ENCODE measurements around the gene OVCA2. TPM values are rescaled to one million over a fixed set of nuclear protein-coding genes. Genes with fewer than 3 reads are reported as not detected.

The OVCA2 gene
- total RNA-seq, 2 experiments from 2014 or later = 43.2 to 45.4 TPM

DNA sequence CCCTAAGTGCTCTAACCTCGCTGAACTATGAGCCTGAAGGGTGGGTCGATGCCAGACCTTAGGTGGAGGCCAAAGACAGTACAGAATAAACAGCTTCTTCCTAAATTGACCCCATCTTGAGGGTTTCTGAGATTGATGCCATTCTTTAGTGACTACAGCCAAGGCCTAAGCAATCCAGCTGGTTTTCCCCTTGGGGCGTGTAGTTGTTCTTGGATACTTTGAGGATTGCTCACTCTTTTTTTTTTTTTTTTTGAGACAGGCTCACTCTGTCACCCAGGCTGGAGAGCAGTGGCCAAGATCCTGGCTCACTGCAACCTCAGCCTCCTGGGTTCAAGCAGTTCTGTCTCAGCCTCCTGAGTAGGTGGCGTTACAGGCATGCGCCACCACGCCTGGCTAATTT is 2.0 kb downstream of the OVCA2 start:
- H3K36me3 Mint-ChIP-seq (ENCODE audit: low read depth) = peaks cover 20% of the 10 kb centered on the region
- H3K27me3 Mint-ChIP-seq = peaks cover 6% of the 10 kb centered on the region
- H3K4me1 Mint-ChIP-seq = peaks cover 25% of the 10 kb centered on the region
- CTCF ChIA-PET = interaction anchor here (0.9 kb wide), 1 partner anchor 309 kb away, joined by 5 read pairs; no protein-coding TSS in a partner anchor
- no peak for DNase-seq
- H3K4me3 Mint-ChIP-seq = peak overlapping the region; percentile 97
- H3K9me3 Mint-ChIP-seq = no peaks in the 10 kb centered on the region
- H3K27ac Mint-ChIP-seq = no peak overlapping the region
- POLR2A ChIA-PET = no interaction called here

DNA sequence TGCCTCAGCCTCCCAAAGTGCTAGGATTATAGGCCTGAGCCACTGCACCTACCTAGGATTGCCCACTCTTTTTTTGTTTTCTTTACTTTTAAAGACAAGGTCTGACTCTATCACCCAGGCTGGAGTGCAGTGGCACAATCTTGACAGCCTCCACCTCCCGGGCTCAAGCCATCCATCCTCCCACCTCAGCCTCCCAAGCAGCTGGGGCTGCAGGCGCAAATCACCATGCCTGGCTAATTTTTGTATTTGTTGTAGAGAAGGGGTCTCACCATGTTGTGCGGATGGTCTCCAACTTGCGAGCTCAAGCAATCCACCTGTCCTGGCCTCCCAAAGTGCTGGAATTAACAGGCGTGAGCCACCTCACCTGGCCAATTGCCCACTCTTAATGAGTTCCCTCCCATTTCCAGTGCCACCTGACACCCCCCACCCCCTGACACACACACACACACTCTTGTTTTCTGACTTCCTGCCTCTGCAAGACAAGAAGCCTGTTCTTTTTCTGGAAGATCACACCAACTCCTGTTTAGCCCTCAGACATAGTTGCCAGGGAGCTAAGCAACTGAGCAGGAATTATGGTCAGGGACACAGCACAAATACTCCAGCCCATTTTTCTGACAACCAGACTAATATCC is 2.6 kb downstream of the OVCA2 start:
- no peak overlapping the region for H3K27ac Mint-ChIP-seq
- no peaks in the 10 kb centered on the region for H3K9me3 Mint-ChIP-seq
- POLR2A ChIA-PET = no interaction called here
- CTCF ChIA-PET = interaction anchor here (0.5 to 0.9 kb wide), 2 partner anchors 204 to 308 kb away, joined by 3 to 5 read pairs; no protein-coding TSS in a partner anchor
- peaks cover 20% of the 10 kb centered on the region for H3K36me3 Mint-ChIP-seq (ENCODE audit: low read depth)
- peaks cover 6% of the 10 kb centered on the region for H3K27me3 Mint-ChIP-seq
- peaks cover 31% of the 10 kb centered on the region for H3K4me1 Mint-ChIP-seq
- H3K4me3 Mint-ChIP-seq = no peak overlapping the region
- DNase-seq = no peak

DNA sequence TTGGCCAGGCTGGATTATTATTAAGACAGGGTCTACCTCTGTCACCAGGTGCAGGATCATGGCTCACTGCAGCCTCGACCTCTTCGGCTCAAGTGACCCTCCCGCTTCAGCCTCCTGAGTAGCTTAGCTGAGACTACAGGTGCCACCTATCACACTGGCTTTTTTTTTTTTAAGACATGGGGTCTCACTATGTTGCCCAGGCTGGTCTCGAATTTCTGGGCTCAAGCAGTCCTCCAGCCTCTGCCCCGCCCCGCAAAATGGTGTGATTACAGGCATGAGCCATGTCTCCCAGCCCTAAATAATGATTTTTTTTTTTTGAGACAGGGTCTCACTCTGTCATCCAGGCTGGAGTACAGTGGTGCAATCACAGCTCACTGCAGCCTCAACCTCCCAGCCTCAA is 5.8 kb downstream of the OVCA2 start:
- H3K27me3 Mint-ChIP-seq = peaks cover 16% of the 10 kb centered on the region
- CTCF ChIA-PET = interaction anchor here (0.6 to 1.6 kb wide), 3 partner anchors 8 to 305 kb away, joined by 3 to 4 read pairs (median 3); no protein-coding TSS in a partner anchor
- no peaks in the 10 kb centered on the region for H3K9me3 Mint-ChIP-seq
- H3K36me3 Mint-ChIP-seq (ENCODE audit: low read depth) = peaks cover 17% of the 10 kb centered on the region
- no peak overlapping the region for H3K27ac Mint-ChIP-seq
- DNase-seq = no peak
- H3K4me1 Mint-ChIP-seq = peaks cover 25% of the 10 kb centered on the region
- POLR2A ChIA-PET = interaction anchor here (1.0 to 1.2 kb wide), 2 partner anchors 9 to 17 kb away, joined by 3 to 5 read pairs; no protein-coding TSS in a partner anchor
- H3K4me3 Mint-ChIP-seq = no peak overlapping the region

DNA sequence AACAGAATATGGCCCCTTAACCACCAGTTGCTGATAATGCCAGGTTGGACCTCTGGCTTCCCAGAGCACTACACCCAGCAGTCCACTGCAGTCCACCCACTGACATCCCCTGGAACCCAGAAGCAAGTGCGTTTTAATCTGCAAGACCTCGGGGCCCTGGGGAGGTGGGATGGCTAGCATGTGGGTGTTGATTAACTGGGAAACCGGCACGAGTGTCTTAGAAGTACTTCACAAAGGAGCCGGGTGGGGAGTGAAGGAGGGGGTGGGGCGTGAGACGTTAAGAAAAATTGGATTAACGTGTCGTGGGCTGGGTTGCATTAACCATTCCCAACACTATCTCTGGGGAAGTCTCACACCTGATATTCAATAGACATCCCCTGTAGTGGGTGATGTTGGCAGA is 7.0 kb downstream of the OVCA2 start:
- H3K4me3 Mint-ChIP-seq = peak overlapping the region; percentile 65
- POLR2A ChIA-PET = interaction anchor here (0.7 to 1.0 kb wide), 2 partner anchors 255 to 544 kb away, joined by 3 read pairs; partner anchors contain the start of genes PAFAH1B1, SMG6 and SRR
- DNase-seq = no peak
- peaks cover 22% of the 10 kb centered on the region for H3K27me3 Mint-ChIP-seq
- H3K4me1 Mint-ChIP-seq = peaks cover 24% of the 10 kb centered on the region
- H3K36me3 Mint-ChIP-seq (ENCODE audit: low read depth) = peaks cover 6% of the 10 kb centered on the region
- CTCF ChIA-PET = interaction anchor here (1.2 kb wide), 1 partner anchor 304 kb away, joined by 3 read pairs; no protein-coding TSS in a partner anchor
- H3K27ac Mint-ChIP-seq = no peak overlapping the region
- no peaks in the 10 kb centered on the region for H3K9me3 Mint-ChIP-seq

DNA sequence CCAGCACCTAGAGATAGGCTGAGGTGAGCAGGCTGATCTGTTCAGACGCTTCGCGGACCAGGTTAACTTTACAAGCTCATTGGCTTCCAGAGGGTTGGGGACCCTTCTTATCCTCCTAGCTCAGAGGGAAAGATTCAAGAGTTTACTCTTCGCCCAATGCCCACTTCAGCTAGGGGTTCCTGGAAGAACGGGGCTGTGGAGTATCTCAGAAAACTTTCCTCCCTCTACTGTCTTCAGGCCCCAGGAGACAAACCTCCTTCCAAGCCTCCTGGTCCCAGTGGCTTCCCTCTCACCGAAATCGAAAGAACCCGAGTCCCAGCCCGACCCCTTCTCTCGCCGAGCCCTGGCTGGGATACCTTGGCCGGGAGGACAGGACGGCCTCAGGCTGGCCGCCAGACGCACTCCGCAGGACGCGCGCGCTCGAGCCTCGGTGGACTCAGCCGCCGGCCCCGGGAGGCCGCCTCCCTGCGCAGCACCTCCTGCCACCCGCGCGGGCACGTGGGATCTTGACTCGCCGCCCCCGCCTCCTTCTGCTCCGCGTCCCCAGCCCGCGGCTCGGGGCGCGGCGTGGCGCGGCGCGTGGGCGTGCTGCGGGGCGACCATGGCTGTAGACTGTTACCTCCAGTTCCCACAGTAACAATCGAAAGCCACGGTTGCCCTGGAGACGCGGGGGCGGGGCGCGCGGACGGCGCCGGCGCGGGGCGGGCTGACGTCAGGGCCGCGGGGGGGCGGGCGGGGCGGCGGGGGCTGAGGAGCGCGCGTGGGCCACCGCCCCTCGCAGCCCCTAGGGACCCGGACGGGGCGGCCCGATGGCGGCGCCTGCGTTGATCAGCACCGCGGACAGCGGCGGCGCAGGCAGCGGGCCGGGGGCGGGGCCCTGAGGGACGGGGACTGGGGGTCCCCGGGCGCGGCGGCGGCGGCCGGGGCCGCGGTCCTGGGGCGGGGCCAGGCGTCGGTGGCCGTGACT is 7.8 kb downstream of the OVCA2 start:
- Mint-ChIP-seq H3K36me3 (ENCODE audit: low read depth) (peaks cover 3% of the 10 kb centered on the region), H3K27ac (no peak overlapping the region), H3K9me3 (no peaks in the 10 kb centered on the region), H3K4me3 (peak overlapping the region; percentile 65), H3K27me3 (peaks cover 22% of the 10 kb centered on the region), H3K4me1 (peaks cover 28% of the 10 kb centered on the region)
- POLR2A ChIA-PET = interaction anchor here (0.7 kb wide), 1 partner anchor 543 kb away, joined by 3 read pairs; the partner anchor contains the start of gene PAFAH1B1
- peak; percentile 91 for DNase-seq
- CTCF ChIA-PET = interaction anchor here (0.5 to 2.7 kb wide), 3 partner anchors 25 to 195 kb away, joined by 3 to 12 read pairs (median 3); partner anchors contain the start of gene RTN4RL1

DNA sequence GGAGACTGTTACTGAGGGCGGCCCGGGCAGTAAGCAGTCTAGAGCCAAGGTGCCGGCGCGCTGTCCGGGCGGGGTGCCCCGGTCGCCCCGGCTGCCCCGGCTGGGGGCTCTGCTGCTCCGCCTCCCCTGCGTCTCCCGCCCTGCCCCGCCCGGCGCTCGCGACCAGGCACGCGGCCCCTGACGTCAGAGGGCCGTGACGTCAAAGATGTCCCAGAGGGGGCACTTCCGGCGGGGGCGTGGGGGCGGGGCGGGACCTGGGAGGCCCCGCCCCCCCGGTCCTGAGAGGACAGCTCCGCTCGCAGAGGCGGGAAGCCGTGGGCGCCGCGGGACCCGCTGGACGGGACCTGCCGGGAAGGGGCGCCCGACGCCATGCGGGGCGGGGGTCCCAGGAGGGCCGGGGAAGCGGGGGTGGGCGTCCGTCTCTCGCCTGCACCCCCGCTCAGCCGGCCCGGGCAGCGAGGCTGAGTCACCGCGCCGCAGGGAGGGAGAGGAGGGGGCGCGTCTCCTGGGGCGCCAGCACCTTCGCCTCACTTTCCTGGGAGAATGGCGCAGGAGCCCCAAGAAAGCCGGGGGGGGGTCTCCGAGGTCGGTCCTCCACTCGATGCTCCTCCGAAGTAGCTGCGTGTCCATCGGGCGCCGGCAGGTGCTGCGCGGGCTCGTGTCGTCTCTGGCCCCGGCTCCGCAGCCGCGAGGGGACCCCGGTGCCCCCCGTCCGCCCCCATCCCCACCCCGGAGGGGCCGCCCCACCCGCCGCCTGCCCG is 8.7 kb downstream of the OVCA2 start:
- H3K9me3 Mint-ChIP-seq = no peaks in the 10 kb centered on the region
- no peaks in the 10 kb centered on the region for H3K36me3 Mint-ChIP-seq (ENCODE audit: low read depth)
- peaks cover 22% of the 10 kb centered on the region for H3K27me3 Mint-ChIP-seq
- H3K27ac Mint-ChIP-seq = no peak overlapping the region
- H3K4me1 Mint-ChIP-seq = peaks cover 27% of the 10 kb centered on the region
- peak; percentile 75 for DNase-seq
- CTCF ChIA-PET = interaction anchor here (0.5 to 2.7 kb wide), 3 partner anchors 26 to 195 kb away, joined by 3 to 12 read pairs (median 3); partner anchors contain the start of gene RTN4RL1
- POLR2A ChIA-PET = no interaction called here
- H3K4me3 Mint-ChIP-seq = peak overlapping the region; percentile 35

DNA sequence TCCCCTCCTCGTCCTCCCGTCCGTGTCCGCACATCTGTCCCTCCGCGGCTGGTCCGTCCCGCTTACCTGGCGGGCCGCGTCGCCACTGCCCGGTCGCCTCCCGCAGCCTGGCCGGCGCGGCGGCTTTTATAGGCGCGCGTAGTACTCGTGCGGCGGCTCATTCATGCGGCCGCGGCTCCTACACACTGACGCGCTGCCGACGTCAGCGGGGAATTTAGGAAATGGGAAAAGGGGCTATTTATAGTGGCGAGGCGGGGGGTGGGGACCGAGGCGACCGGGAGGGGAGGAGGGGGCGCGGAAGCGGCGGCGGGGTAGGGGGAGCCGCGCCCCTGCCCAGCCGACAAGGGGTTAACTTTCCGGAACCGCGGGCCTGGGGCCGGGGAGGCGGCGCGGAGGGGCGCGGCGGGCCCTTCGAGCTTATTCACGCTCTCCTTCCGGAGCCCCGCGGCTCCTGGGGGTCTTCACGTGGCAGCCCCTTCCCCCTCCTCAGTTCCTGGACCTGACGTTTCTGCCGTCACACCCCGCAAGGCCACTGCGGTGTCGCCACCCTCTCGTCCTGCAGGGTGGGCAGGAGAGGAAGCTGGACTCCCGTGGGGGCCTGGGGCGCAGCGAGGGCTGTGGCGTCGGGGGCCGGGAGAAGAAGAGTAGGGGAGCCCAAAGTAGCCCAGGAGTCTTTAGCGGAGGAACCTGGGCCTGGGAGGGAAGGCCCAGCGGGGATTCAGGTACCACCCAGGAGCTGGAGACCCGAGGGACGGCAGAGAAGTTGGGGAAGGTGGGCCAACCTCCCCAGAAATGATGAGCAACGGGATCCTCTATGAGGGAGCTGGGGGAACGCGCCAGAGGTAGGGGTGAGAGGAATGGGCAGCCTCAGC is 9.5 kb downstream of the OVCA2 start:
- Mint-ChIP-seq H3K9me3 (no peaks in the 10 kb centered on the region), H3K4me3 (peak overlapping the region; percentile 43), H3K27ac (no peak overlapping the region), H3K4me1 (peaks cover 27% of the 10 kb centered on the region), H3K36me3 (ENCODE audit: low read depth) (no peaks in the 10 kb centered on the region), H3K27me3 (peaks cover 22% of the 10 kb centered on the region)
- POLR2A ChIA-PET = no interaction called here
- no peak for DNase-seq
- CTCF ChIA-PET = interaction anchor here (2.7 kb wide), 1 partner anchor 194 kb away, joined by 12 read pairs; no protein-coding TSS in a partner anchor

DNA sequence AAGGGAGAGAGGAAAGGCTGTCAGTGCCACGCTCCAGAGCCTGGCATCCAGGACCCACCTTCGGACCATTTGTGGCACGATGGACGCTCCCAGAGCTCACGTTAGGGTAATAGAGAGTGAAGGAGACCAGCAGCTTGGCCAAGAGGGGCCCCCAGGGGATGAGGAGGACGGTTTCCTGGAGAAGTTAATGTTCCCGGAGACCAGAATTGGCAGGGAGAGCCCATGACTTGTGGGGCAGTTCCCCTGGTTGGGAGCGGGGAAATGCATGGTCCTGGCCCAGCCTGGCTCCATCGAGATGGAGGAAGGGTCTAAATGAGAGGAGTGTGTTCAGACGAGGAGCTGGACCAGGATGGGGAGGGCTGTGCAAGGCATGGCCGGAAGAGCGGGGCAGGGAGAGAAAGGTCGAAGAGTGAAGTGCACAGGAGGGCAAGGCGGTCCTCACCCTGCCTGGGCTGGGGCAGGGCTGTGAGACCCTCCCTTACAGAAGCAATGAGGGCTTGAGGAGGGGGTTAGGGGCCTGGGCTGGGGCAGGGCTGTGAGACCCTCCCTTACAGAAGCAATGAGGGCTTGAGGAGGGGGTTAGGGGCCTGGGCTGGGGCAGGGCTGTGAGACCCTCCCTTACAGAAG is 10.2 kb downstream of the OVCA2 start:
- H3K4me3 Mint-ChIP-seq = no peak overlapping the region
- ChIA-PET CTCF (interaction anchor here (2.7 kb wide), 1 partner anchor 193 kb away, joined by 12 read pairs; no protein-coding TSS in a partner anchor), POLR2A (no interaction called here)
- DNase-seq = no peak
- H3K27me3 Mint-ChIP-seq = peaks cover 22% of the 10 kb centered on the region
- no peak overlapping the region for H3K27ac Mint-ChIP-seq
- peaks cover 4% of the 10 kb centered on the region for H3K36me3 Mint-ChIP-seq (ENCODE audit: low read depth)
- H3K9me3 Mint-ChIP-seq = no peaks in the 10 kb centered on the region
- H3K4me1 Mint-ChIP-seq = peaks cover 29% of the 10 kb centered on the region

DNA sequence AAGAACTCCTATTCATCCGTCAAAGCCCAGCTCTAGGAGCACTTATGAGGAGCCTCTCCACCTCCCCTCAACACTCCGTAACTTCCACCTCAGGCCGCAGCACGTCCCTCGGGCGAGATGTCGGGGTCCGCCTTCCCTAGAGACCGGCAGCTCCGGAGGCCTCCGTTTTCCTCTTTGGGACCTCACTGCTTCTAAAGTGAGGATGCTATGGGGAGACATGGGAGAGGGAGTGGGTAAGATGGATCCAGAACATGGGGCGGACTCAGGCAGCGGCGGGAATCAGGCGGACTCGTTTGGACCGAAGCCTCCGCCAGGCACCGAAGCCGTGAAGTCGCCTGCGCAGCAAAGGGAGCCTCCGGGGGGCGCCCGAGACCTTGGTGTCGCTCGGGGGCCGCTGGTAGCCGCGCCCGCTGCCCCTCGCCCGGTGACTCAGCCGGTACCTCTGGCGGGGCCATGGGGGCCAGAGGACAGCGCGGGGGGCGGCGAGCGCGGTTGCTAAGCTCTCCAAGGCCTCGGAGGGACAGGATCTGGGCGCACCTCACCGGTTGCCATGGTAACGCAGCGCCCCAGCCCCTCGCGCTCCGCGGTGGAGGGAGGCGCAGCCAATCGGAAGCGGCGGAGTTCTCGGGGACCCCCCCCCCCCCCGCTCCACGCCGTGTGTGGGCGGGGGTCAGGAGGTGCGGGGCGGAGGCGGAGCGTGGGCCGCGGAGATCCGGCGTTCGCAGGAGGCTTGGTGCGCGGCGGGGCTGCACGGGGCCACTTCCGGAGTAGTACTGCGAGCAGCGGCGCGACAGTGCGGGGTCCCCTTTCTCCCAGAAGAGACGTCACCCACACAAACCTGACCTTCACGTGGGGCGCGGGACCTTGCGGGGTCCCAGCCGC is 11.8 kb downstream of the OVCA2 start:
- H3K27ac Mint-ChIP-seq = peak overlapping the region; percentile 71
- CTCF ChIA-PET = interaction anchor here (0.8 to 7.9 kb wide), 15 partner anchors 11 to 330 kb away, joined by 3 to 210 read pairs (median 5); no protein-coding TSS in a partner anchor

DNA sequence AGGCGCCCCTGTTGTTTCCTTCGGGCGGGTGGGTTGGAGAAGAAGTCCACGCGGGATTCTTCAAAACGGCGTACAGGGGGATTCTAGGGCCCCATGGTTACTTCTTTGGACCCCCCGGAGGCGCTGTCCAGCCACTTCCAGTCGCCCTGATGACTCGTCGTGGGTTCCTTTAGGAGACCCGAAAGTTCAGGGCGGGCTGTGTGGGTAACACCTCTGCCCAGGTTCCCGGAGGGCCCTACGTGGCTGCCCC is 12.4 kb downstream of the OVCA2 start:
- peaks cover 8% of the 10 kb centered on the region for H3K36me3 Mint-ChIP-seq (ENCODE audit: low read depth)
- peak; percentile 50 for DNase-seq
- no peaks in the 10 kb centered on the region for H3K9me3 Mint-ChIP-seq
- ChIA-PET POLR2A (interaction anchor here (0.6 to 5.9 kb wide), 19 partner anchors 12 to 339 kb away, joined by 3 to 94 read pairs (median 7); partner anchors contain the start of genes SGSM2, SMG6, SRR and TSR1), CTCF (interaction anchor here (0.6 to 7.9 kb wide), 31 partner anchors 10 to 391 kb away, joined by 3 to 210 read pairs (median 5); partner anchors contain the start of genes RTN4RL1 and TSR1)
- peaks cover 17% of the 10 kb centered on the region for H3K27me3 Mint-ChIP-seq
- peak overlapping the region; percentile 71 for H3K27ac Mint-ChIP-seq
- H3K4me1 Mint-ChIP-seq = peaks cover 22% of the 10 kb centered on the region
- H3K4me3 Mint-ChIP-seq = peak overlapping the region; percentile 79

More for the DNA sequence above, 11.8 kb downstream of the OVCA2 start:
- H3K4me3 Mint-ChIP-seq = peak overlapping the region; percentile 79
- peaks cover 28% of the 10 kb centered on the region for H3K4me1 Mint-ChIP-seq
- peaks cover 8% of the 10 kb centered on the region for H3K36me3 Mint-ChIP-seq (ENCODE audit: low read depth)
- H3K9me3 Mint-ChIP-seq = no peaks in the 10 kb centered on the region
- peak; percentile 80 for DNase-seq
- H3K27me3 Mint-ChIP-seq = peaks cover 18% of the 10 kb centered on the region
- POLR2A ChIA-PET = interaction anchor here (0.5 to 5.9 kb wide), 12 partner anchors 13 to 283 kb away, joined by 3 to 94 read pairs (median 5); partner anchors contain the start of genes SGSM2, SMG6, SRR and TSR1
